GM12872 (cell line): Measurements from ENCODE around the gene EOMES.

Experiments used
- CTCF ChIP-seq: IDR thresholded peaks from 3 replicates; pipeline ENCODE4 v1.5.1; 2011; ENCODE audit warnings: low read depth, mild to moderate bottlenecking, low read length, moderate library complexity; ENCODE audit not compliant: insufficient read depth

Gene EOMES

GRCh38 chr3:27726240-27726639 is 4.1 kb upstream of the EOMES start:
- TF ChIP-seq CTCF: no peak

- TF ChIP-seq CTCF: no peak
These were observed 2.5 kb upstream of the EOMES start for GRCh38 chr3:27724459-27725197.

- TF ChIP-seq CTCF: no peak
These were observed 1.8 kb upstream of the EOMES start for GRCh38 chr3:27723815-27724458.

- no peak for TF ChIP-seq CTCF
These were observed 1.3 kb upstream of the EOMES start for GRCh38 chr3:27723456-27723814.

GRCh38 chr3:27723001-27723445 is 900 bp upstream of the EOMES start:
- no peak for TF ChIP-seq CTCF

- no peak for TF ChIP-seq CTCF
These were observed 1.0 kb downstream of the EOMES start for GRCh38 chr3:27720899-27721716.

GRCh38 chr3:27719314-27720003 is 2.7 kb downstream of the EOMES start:
- TF ChIP-seq CTCF: no peak
